ENCODE results near the gene DGKD. TPM values are rescaled to one million over a fixed set of nuclear protein-coding genes. Genes with fewer than 3 reads are reported as not detected.

Gene DGKD
- total and polyA plus RNA-seq, 9 of the 15 experiments (the other 6 are each of a cell fraction or from before 2014, with no cell fraction given): 0.52 to 29.5 (median 10.6) TPM

GRCh38 chr2:233461481-233461891, 107.2 kb downstream of the DGKD start (continued):
- no peak for TF ChIP-seq EP400 (IDR thresholded peaks at IDR 0.05)
- TF ChIP-seq ZBTB11 (CRISPR knock-in tag; IDR thresholded peaks at IDR 0.05): no peak
- no peak for TF ChIP-seq STAT6 (CRISPR knock-in tag; IDR thresholded peaks at IDR 0.05)
- TF ChIP-seq CTCF (IDR thresholded peaks at IDR 0.05 in 2 of 3, conservative IDR thresholded peaks at IDR 0.05 in 1 of 3; ENCODE audit: insufficient read depth in 2 of 3, low read depth in 1 of 3, low read length in 3 of 3): no peak
- no peak for TF ChIP-seq SAFB (IDR thresholded peaks at IDR 0.05; ENCODE audit: borderline replicate concordance, low read depth, low read length)
- no peak for TF ChIP-seq RAD21 (CRISPR knock-in tag; conservative IDR thresholded peaks at IDR 0.05 in 1 of 2, IDR thresholded peaks at IDR 0.05 in 1 of 2)
- no peak for TF ChIP-seq RHOXF2B (CRISPR knock-in tag; conservative IDR thresholded peaks at IDR 0.05)
- TF ChIP-seq ZBTB43 (CRISPR knock-in tag; IDR thresholded peaks at IDR 0.05): no peak
